CD4-positive, alpha-beta T cell (primary cell): Measurements from ENCODE around the gene LSAMP. TPM values are rescaled to one million over a fixed set of nuclear protein-coding genes. Genes with fewer than 3 reads are reported as not detected.

Experiments
- ATAC-seq: fragments of 200-7000 bp; cut with Tn5 transposase; one replicate; pipeline ENCODE4 v1.10.0; 2022; ENCODE audit warnings: mild to moderate bottlenecking; ENCODE audit not compliant: poor library complexity
- CTCF ChIA-PET: fragments of 350-600 bp; sonication (Branson Sonifier 250); formaldehyde crosslinking; loops from one replicate; lab custom pipeline; 2021; ENCODE audit warnings: antibody characterized with exemption, inconsistent platforms; lab: Charles Lee
- POLR2A ChIA-PET: fragments of 350-600 bp; sonication (Branson Sonifier 250); formaldehyde crosslinking; loops from one replicate; lab custom pipeline; 2021; ENCODE audit warnings: antibody characterized with exemption, inconsistent platforms; lab: Charles Lee
- DNase-seq, 14 experiments: peaks; one replicate each; pipeline ENCODE4 v3.0.0-alpha.2; 2013 to 2020; ENCODE audit warnings: mixed read lengths in 2 of 14
- H3K27ac ChIP-seq, 2 donors: one replicate each; pipeline versions ENCODE4 v1.5.1 to v1.7.0; 2013; ENCODE audit warnings: low read length in 2 of 2, low read depth in 1 of 2, mild to moderate bottlenecking in 1 of 2
- H3K27me3 ChIP-seq, 2 experiments: 1 replicate in 1 of 2; 2 replicates in 1 of 2; pipeline versions ENCODE4 v1.6.1 to v1.7.0; 2013; ENCODE audit warnings: low read length in 2 of 2, control low read depth in 1 of 2, mild to moderate bottlenecking in 1 of 2, moderate library complexity in 1 of 2; ENCODE audit not compliant: insufficient read depth in 2 of 2, control insufficient read depth in 1 of 2
- H3K36me3 ChIP-seq: one replicate; pipeline ENCODE4 v1.6.1; 2013; ENCODE audit warnings: low read length, control low read depth; ENCODE audit not compliant: insufficient read depth
- H3K4me1 ChIP-seq: one replicate; pipeline ENCODE4 v1.6.1; 2013; ENCODE audit warnings: low read length, control low read depth; ENCODE audit not compliant: insufficient read depth
- H3K4me3 ChIP-seq: one replicate; pipeline ENCODE4 v1.5.1; 2013; ENCODE audit warnings: mild to moderate bottlenecking, low read length, moderate library complexity
- H3K9me3 ChIP-seq, 2 experiments: 1 replicate in 1 of 2; 2 replicates in 1 of 2; pipeline versions ENCODE4 v1.6.1 to v1.7.0; 2013; ENCODE audit warnings: low read length in 2 of 2, mild to moderate bottlenecking in 2 of 2, control low read depth in 1 of 2, moderate library complexity in 1 of 2; ENCODE audit not compliant: control insufficient read depth in 1 of 2, insufficient read depth in 1 of 2
- H3K27ac Mint-ChIP-seq: one replicate; pipeline ENCODE4 v1.8.0; 2020; ENCODE audit warnings: mixed read lengths
- H3K27me3 Mint-ChIP-seq: one replicate; pipeline ENCODE4 v1.8.0; 2021; ENCODE audit warnings: mixed read lengths
- H3K36me3 Mint-ChIP-seq: one replicate; pipeline ENCODE4 v1.8.0; 2021; ENCODE audit warnings: low read depth, mixed read lengths
- H3K4me1 Mint-ChIP-seq: one replicate; pipeline ENCODE4 v1.8.0; 2021; ENCODE audit warnings: low read depth, mixed read lengths
- H3K4me3 Mint-ChIP-seq: one replicate; pipeline ENCODE4 v1.8.0; 2020; ENCODE audit warnings: mild to moderate bottlenecking, mixed read lengths
- H3K9me3 Mint-ChIP-seq: one replicate; pipeline ENCODE4 v1.8.0; 2020; ENCODE audit warnings: mixed read lengths
- CTCF ChIP-seq: fragments of 200-600 bp; IDR thresholded peaks from one replicate; pipeline ENCODE4 v1.8.0; 2022; ENCODE audit warnings: antibody characterized with exemption, mild to moderate bottlenecking
- intact Hi-C, 2 experiments: fragments of 100-400 bp; cut with DNase I in 1 of 2; cut with micrococcal nuclease in 1 of 2; formaldehyde crosslinking; loops; one replicate each; pipeline versions ENCODE4 v1.15.1 to v1.9.0; 2023 to 2025; cut with DNase I, micrococcal nuclease
- total RNA-seq, 174 experiments: library from RNA in 2 of 174; stranded (reverse) in 2 of 174; gene quantifications; one replicate each; pipeline ENCODE4 v1.2.3 and lab custom pipeline; 2021 to 2026

The LSAMP gene
- total RNA-seq, 2 experiments from 2014 or later = not detected

- DNase-seq = no peak
- no peak for TF ChIP-seq CTCF
- Histone ChIP-seq H3K36me3 (no peaks in the 10 kb centered on the region), H3K27me3 (no peaks in the 10 kb centered on the region), H3K9me3 (no peaks in the 10 kb centered on the region), H3K4me3 (no peak overlapping the region), H3K4me1 (peaks cover 16% of the 10 kb centered on the region), H3K27ac (no peak overlapping the region)
- Mint-ChIP-seq H3K36me3 (no peaks in the 10 kb centered on the region), H3K9me3 (no peaks in the 10 kb centered on the region), H3K27ac (no peak overlapping the region), H3K27me3 (no peaks in the 10 kb centered on the region), H3K4me1 (peaks cover 12% of the 10 kb centered on the region), H3K4me3 (peak overlapping the region; percentile 50)
- CTCF ChIA-PET = interaction anchor here (0.8 to 2.7 kb wide), 4 partner anchors 28 to 1367 kb away, joined by 3 to 16 read pairs (median 8); no protein-coding TSS in a partner anchor
- POLR2A ChIA-PET = interaction anchor here (1.2 kb wide), 1 partner anchor 29 kb away, joined by 3 read pairs; no protein-coding TSS in a partner anchor
- no peak for ATAC-seq
- intact Hi-C loops = loop anchor here (2.0 to 10.0 kb wide), 5 partner anchors 29 to 693 kb away; no protein-coding TSS in a partner anchor
Measured at GRCh38 chr3:115785782-115786181, 659.5 kb downstream of the LSAMP start.

GRCh38 chr3:115784739-115785536 is 660.3 kb downstream of the LSAMP start:
- no peaks in the 10 kb centered on the region for H3K36me3 ChIP-seq
- H3K9me3 Mint-ChIP-seq = no peaks in the 10 kb centered on the region
- intact Hi-C loops = loop anchor here (1.0 to 10.0 kb wide), 12 partner anchors 30 to 1728 kb away; partner anchors contain the start of genes ZBTB20 (in 2 of the 2), CCDC191 (in 1 of the 2) and QTRT2 (in 1 of the 2)
- ATAC-seq (no peak), DNase-seq (peak in 1 of 14 experiments; percentile 3)
- peak overlapping the region; percentile 72 for H3K4me3 ChIP-seq
- peaks cover 16% of the 10 kb centered on the region for H3K4me1 ChIP-seq
- TF ChIP-seq CTCF = peak; percentile 34
- ChIA-PET CTCF (interaction anchor here (0.7 to 2.7 kb wide), 34 partner anchors 7 to 1563 kb away, joined by 3 to 16 read pairs (median 4); partner anchors contain the start of gene GAP43), POLR2A (interaction anchor here (0.8 to 2.2 kb wide), 15 partner anchors 7 to 1571 kb away, joined by 3 to 18 read pairs (median 5); partner anchors contain the start of gene ZBTB20)
- no peaks in the 10 kb centered on the region for H3K36me3 Mint-ChIP-seq
- H3K27me3 Mint-ChIP-seq = no peaks in the 10 kb centered on the region
- no peaks in the 10 kb centered on the region for H3K27me3 ChIP-seq
- H3K27ac ChIP-seq = peak overlapping the region in 1 of 2 donors; percentile 94
- H3K4me1 Mint-ChIP-seq = peaks cover 10% of the 10 kb centered on the region
- peak overlapping the region; percentile 79 for H3K27ac Mint-ChIP-seq
- H3K4me3 Mint-ChIP-seq = peak overlapping the region; percentile 80
- no peaks in the 10 kb centered on the region for H3K9me3 ChIP-seq

GRCh38 chr3:115783938-115784738 is 661.1 kb downstream of the LSAMP start:
- H3K27ac ChIP-seq = peak overlapping the region; percentile 94

More at GRCh38 chr3:115783938-115784738, 661.1 kb downstream of the LSAMP start:
- POLR2A ChIA-PET = interaction anchor here (0.8 to 2.2 kb wide), 20 partner anchors 8 to 1571 kb away, joined by 3 to 18 read pairs (median 4); partner anchors contain the start of gene ZBTB20
- Mint-ChIP-seq H3K9me3 (no peaks in the 10 kb centered on the region), H3K4me3 (peak overlapping the region; percentile 80), H3K36me3 (no peaks in the 10 kb centered on the region), H3K27me3 (no peaks in the 10 kb centered on the region), H3K27ac (peak overlapping the region; percentile 79), H3K4me1 (peaks cover 10% of the 10 kb centered on the region)
- Histone ChIP-seq H3K36me3 (no peaks in the 10 kb centered on the region), H3K4me1 (peaks cover 16% of the 10 kb centered on the region), H3K9me3 (no peaks in the 10 kb centered on the region), H3K4me3 (peak overlapping the region; percentile 72), H3K27me3 (no peaks in the 10 kb centered on the region)
- peak; percentile 82 to 96 (median 90) for DNase-seq
- peak; percentile 83 for ATAC-seq
- CTCF ChIA-PET = interaction anchor here (0.5 to 2.7 kb wide), 39 partner anchors 8 to 1562 kb away, joined by 3 to 16 read pairs (median 3); partner anchors contain the start of gene GAP43
- TF ChIP-seq CTCF = peak; percentile 99
- intact Hi-C loops = loop anchor here (1.0 to 10.0 kb wide), 11 partner anchors 31 to 1727 kb away; partner anchors contain the start of genes ZBTB20 (in 2 of the 2), CCDC191 (in 1 of the 2) and QTRT2 (in 1 of the 2)
